Stimulated activated naive CD8-positive, alpha-beta T cell treated with anti-CD3 and anti-CD28 coated beads, Interleukin-15, amount 100 ng/mL, for 72 hours (primary cell): ENCODE measurements around the gene MIER3.
"Not testable (repeated sequence)": the region's sequence is repeated elsewhere in the genome, so short reads cannot be mapped to it uniquely, and the experiment has no call there.

Source experiments
- ATAC-seq: fragments of 150-1000 bp; cut with Tn5 transposase; 2 replicates; pipeline ENCODE4 v1.10.0; 2021; ENCODE audit warnings: mild to moderate bottlenecking, moderate library complexity
- DNase-seq, 2 donors: peaks; one replicate each; pipeline ENCODE4 v3.0.0; 2021 to 2022
- H3K27ac Mint-ChIP-seq, 2 donors: one replicate each; pipeline ENCODE4 v1.8.0; 2022; ENCODE audit warnings: mild to moderate bottlenecking in 2 of 2, mixed read lengths in 2 of 2, moderate library complexity in 2 of 2
- H3K27me3 Mint-ChIP-seq: one replicate; pipeline ENCODE4 v1.8.0; 2022; ENCODE audit warnings: mixed read lengths
- H3K4me1 Mint-ChIP-seq: one replicate; pipeline ENCODE4 v1.8.0; 2022; ENCODE audit warnings: mild to moderate bottlenecking, mixed read lengths
- H3K4me3 Mint-ChIP-seq, 2 donors: one replicate each; pipeline ENCODE4 v1.8.0; 2022; ENCODE audit warnings: mild to moderate bottlenecking in 2 of 2, mixed read lengths in 2 of 2, moderate library complexity in 1 of 2
- H3K9me3 Mint-ChIP-seq, 2 donors: one replicate each; pipeline ENCODE4 v1.8.0; 2022; ENCODE audit warnings: mixed read lengths in 2 of 2

The MIER3 gene

GRCh38 chr5:56951946-56952691, at the start of gene MIER3:
TSS of gene MIER3 (minus strand) at chr5:56952123. CDS start at chr5:56952102, 21 bp downstream.
- peaks cover 31% of the 10 kb centered on the region for H3K4me1 Mint-ChIP-seq
- H3K9me3 Mint-ChIP-seq: no peaks in the 10 kb centered on the region
- peak; percentile 98 for ATAC-seq

GRCh38 chr5:56995596-56995995, 43.7 kb upstream of the MIER3 start:
- DNase-seq: no peak
- ATAC-seq: no peak
- H3K9me3 Mint-ChIP-seq: no peaks in the 10 kb centered on the region
- no peak overlapping the region for H3K27ac Mint-ChIP-seq
- H3K4me3 Mint-ChIP-seq: no peak overlapping the region
- peaks cover 13% of the 10 kb centered on the region for H3K27me3 Mint-ChIP-seq
- H3K4me1 Mint-ChIP-seq: no peaks in the 10 kb centered on the region

More at GRCh38 chr5:56951946-56952691, at the start of gene MIER3:
- H3K4me3 Mint-ChIP-seq: peak within 1 kb of the TSS; percentile 90 to 94
- H3K27ac Mint-ChIP-seq: peak within 1 kb of the TSS; percentile 41 to 92
- peaks cover 18% of the 10 kb centered on the region for H3K27me3 Mint-ChIP-seq
- peak; percentile 82 to 83 for DNase-seq

- Mint-ChIP-seq H3K27ac (no peak overlapping the region), H3K9me3 (no peaks in the 10 kb centered on the region), H3K4me3 (no peak overlapping the region), H3K4me1 (no peaks in the 10 kb centered on the region), H3K27me3 (peaks cover 11% of the 10 kb centered on the region)
- DNase-seq (no peak), ATAC-seq (no peak)
Measured at GRCh38 chr5:56993241-56993640, 41.3 kb upstream of the MIER3 start.

- Mint-ChIP-seq H3K4me1 (peaks cover 1% of the 10 kb centered on the region), H3K27me3 (peaks cover 11% of the 10 kb centered on the region), H3K4me3 (no peak overlapping the region), H3K9me3 (no peaks in the 10 kb centered on the region), H3K27ac (no peak overlapping the region)
- ATAC-seq: no peak
- no peak for DNase-seq
Measured at GRCh38 chr5:56989676-56990075, 37.8 kb upstream of the MIER3 start.

GRCh38 chr5:56988490-56988889, 36.6 kb upstream of the MIER3 start:
- DNase-seq (no peak), ATAC-seq (no peak)
- no peaks in the 10 kb centered on the region for H3K9me3 Mint-ChIP-seq
- no peak overlapping the region for H3K27ac Mint-ChIP-seq
- no peak overlapping the region for H3K4me3 Mint-ChIP-seq
- peaks cover 13% of the 10 kb centered on the region for H3K4me1 Mint-ChIP-seq
- H3K27me3 Mint-ChIP-seq: peaks cover 2% of the 10 kb centered on the region

GRCh38 chr5:56987171-56987570, 35.2 kb upstream of the MIER3 start:
- Mint-ChIP-seq H3K9me3 (no peaks in the 10 kb centered on the region), H3K27me3 (no peaks in the 10 kb centered on the region)

GRCh38 chr5:56986626-56986947, 34.7 kb upstream of the MIER3 start:
- H3K27me3 Mint-ChIP-seq: no peaks in the 10 kb centered on the region
- no peak for DNase-seq
- H3K27ac Mint-ChIP-seq: no peak overlapping the region
- ATAC-seq: no peak
- H3K4me1 Mint-ChIP-seq: peaks cover 16% of the 10 kb centered on the region
- H3K9me3 Mint-ChIP-seq: no peaks in the 10 kb centered on the region
- no peak overlapping the region for H3K4me3 Mint-ChIP-seq

More at GRCh38 chr5:56987171-56987570, 35.2 kb upstream of the MIER3 start:
- DNase-seq: no peak
- ATAC-seq: no peak
- Mint-ChIP-seq H3K27ac (no peak overlapping the region), H3K4me1 (peaks cover 16% of the 10 kb centered on the region), H3K4me3 (no peak overlapping the region)

- Mint-ChIP-seq H3K27me3 (no peaks in the 10 kb centered on the region), H3K9me3 (no peaks in the 10 kb centered on the region), H3K4me3 (no peak overlapping the region), H3K27ac (no peak overlapping the region), H3K4me1 (peaks cover 16% of the 10 kb centered on the region)
- ATAC-seq (no peak), DNase-seq (no peak)
Measured at GRCh38 chr5:56985936-56986625, 34.2 kb upstream of the MIER3 start.

- Mint-ChIP-seq H3K4me3 (no peak overlapping the region), H3K27ac (no peak overlapping the region), H3K9me3 (no peaks in the 10 kb centered on the region), H3K4me1 (peaks cover 16% of the 10 kb centered on the region), H3K27me3 (peaks cover 8% of the 10 kb centered on the region)
- ATAC-seq (no peak), DNase-seq (peak in 1 of 2 donors; percentile 12)
Measured at GRCh38 chr5:56984445-56984844, 32.5 kb upstream of the MIER3 start.

- Mint-ChIP-seq H3K27ac (no peak overlapping the region), H3K4me3 (no peak overlapping the region), H3K27me3 (peaks cover 8% of the 10 kb centered on the region), H3K9me3 (no peaks in the 10 kb centered on the region), H3K4me1 (peaks cover 16% of the 10 kb centered on the region)
- ATAC-seq: peak; percentile 94
- peak in 1 of 2 donors; percentile 13 for DNase-seq
Measured at GRCh38 chr5:56983593-56984361, 31.9 kb upstream of the MIER3 start.

- ATAC-seq (no peak), DNase-seq (no peak)
- Mint-ChIP-seq H3K27ac (no peak overlapping the region), H3K9me3 (no peaks in the 10 kb centered on the region), H3K4me1 (peaks cover 16% of the 10 kb centered on the region), H3K4me3 (no peak overlapping the region), H3K27me3 (peaks cover 8% of the 10 kb centered on the region)
Measured at GRCh38 chr5:56981548-56982315, 29.8 kb upstream of the MIER3 start.

GRCh38 chr5:56979968-56980367, 28.0 kb upstream of the MIER3 start:
- Mint-ChIP-seq H3K4me1 (peaks cover 16% of the 10 kb centered on the region), H3K9me3 (no peaks in the 10 kb centered on the region), H3K4me3 (no peak overlapping the region), H3K27ac (no peak overlapping the region), H3K27me3 (peaks cover 8% of the 10 kb centered on the region)
- DNase-seq (no peak), ATAC-seq (no peak)

- H3K27ac Mint-ChIP-seq: not testable (repeated sequence)
Measured at GRCh38 chr5:56979526-56979925, 27.6 kb upstream of the MIER3 start.

GRCh38 chr5:56977822-56978221, 25.9 kb upstream of the MIER3 start:
- Mint-ChIP-seq H3K9me3 (no peaks in the 10 kb centered on the region), H3K4me3 (no peak overlapping the region)
- ATAC-seq: no peak

More at GRCh38 chr5:56979526-56979925, 27.6 kb upstream of the MIER3 start:
- peaks cover 13% of the 10 kb centered on the region for H3K4me1 Mint-ChIP-seq
- H3K27me3 Mint-ChIP-seq, H3K9me3 Mint-ChIP-seq, DNase-seq, ATAC-seq, H3K4me3 Mint-ChIP-seq: not testable (repeated sequence)

GRCh38 chr5:56977021-56977420, 25.1 kb upstream of the MIER3 start:
- H3K27ac Mint-ChIP-seq: no peak overlapping the region
- no peaks in the 10 kb centered on the region for H3K4me1 Mint-ChIP-seq
- H3K4me3 Mint-ChIP-seq: no peak overlapping the region
- H3K9me3 Mint-ChIP-seq: no peaks in the 10 kb centered on the region
- no peak for ATAC-seq
- peaks cover 8% of the 10 kb centered on the region for H3K27me3 Mint-ChIP-seq
- no peak for DNase-seq

More at GRCh38 chr5:56977822-56978221, 25.9 kb upstream of the MIER3 start:
- Mint-ChIP-seq H3K27me3 (peaks cover 8% of the 10 kb centered on the region), H3K4me1 (no peaks in the 10 kb centered on the region), H3K27ac (no peak overlapping the region)
- DNase-seq: no peak
